ENCODE measurements around the gene CAPN9.

GRCh38 chr1:230743899-230744298 lies 3.3 kb upstream of the CAPN9 start:
- TF ChIP-seq CTCF (IDR thresholded peaks at IDR 0.05) (no peak), POLR2A (IDR thresholded peaks at IDR 0.05) (no peak)

Measured in adrenal gland (tissue), 5 donors.